ACC112 (cell line): ENCODE measurements around the gene CPT1C.

Experiments used
- H2AFZ ChIP-seq: fragments of 200-600 bp; sonication (generic); one replicate; pipeline ENCODE4 v1.6.0; 2017; ENCODE audit warnings: antibody characterized with exemption, low read length; ENCODE audit not compliant: unreplicated experiment
- H3K27ac ChIP-seq: fragments of 200-600 bp; sonication (generic); 2 replicates; pipeline ENCODE4 v1.5.1; 2014; ENCODE audit warnings: low read depth, mild to moderate bottlenecking, antibody characterized with exemption, low read length, moderate library complexity
- H3K27me3 ChIP-seq: fragments of 200-600 bp; sonication (generic); 2 replicates; pipeline ENCODE4 v1.6.1; 2014; ENCODE audit warnings: mild to moderate bottlenecking, antibody characterized with exemption, low read length, moderate library complexity, mixed read lengths; ENCODE audit not compliant: insufficient read depth
- H3K36me3 ChIP-seq: fragments of 200-600 bp; sonication (generic); 2 replicates; pipeline ENCODE4 v1.6.1; 2016; ENCODE audit warnings: mild to moderate bottlenecking, antibody characterized with exemption, low read length, moderate library complexity, mixed read lengths; ENCODE audit not compliant: insufficient read depth
- H3K4me1 ChIP-seq: fragments of 200-600 bp; sonication (generic); one replicate; pipeline ENCODE4 v1.6.1; 2016; ENCODE audit warnings: low read length, mixed read lengths; ENCODE audit not compliant: insufficient read depth, unreplicated experiment, control insufficient read depth
- H3K4me3 ChIP-seq: fragments of 200-600 bp; sonication (generic); 2 replicates; pipeline ENCODE4 v1.5.1; 2014; ENCODE audit warnings: mild to moderate bottlenecking, low read depth, low read length
- H3K79me2 ChIP-seq: fragments of 200-600 bp; sonication (generic); one replicate; pipeline ENCODE4 v1.6.0; 2016; ENCODE audit warnings: low read length; ENCODE audit not compliant: control insufficient read depth, unreplicated experiment, insufficient read depth

Gene CPT1C

GRCh38 chr19:49652551-49653465, 38.1 kb upstream of the CPT1C start:
- H3K79me2 ChIP-seq: no peaks in the 10 kb centered on the region
- no peaks in the 10 kb centered on the region for H3K27me3 ChIP-seq
- 0 out of 2 replicates have a peak, but pooled peaks cover 3% of the 10 kb centered on the region for H3K36me3 ChIP-seq
- no peak overlapping the region for H3K4me3 ChIP-seq
- no peak overlapping the region for H2AFZ ChIP-seq
- H3K27ac ChIP-seq: no peak overlapping the region
- no peaks in the 10 kb centered on the region for H3K4me1 ChIP-seq

GRCh38 chr19:49653466-49653806, 37.5 kb upstream of the CPT1C start:
- no peaks in the 10 kb centered on the region for H3K79me2 ChIP-seq
- no peaks in the 10 kb centered on the region for H3K4me1 ChIP-seq
- H3K27ac ChIP-seq: no peak overlapping the region
- H3K36me3 ChIP-seq: 0 out of 2 replicates have a peak, but pooled peaks cover 3% of the 10 kb centered on the region
- H3K4me3 ChIP-seq: no peak overlapping the region
- H2AFZ ChIP-seq: no peak overlapping the region
- no peaks in the 10 kb centered on the region for H3K27me3 ChIP-seq

- H2AFZ ChIP-seq: no peak overlapping the region
- no peak overlapping the region for H3K27ac ChIP-seq
- H3K27me3 ChIP-seq: no peaks in the 10 kb centered on the region
- H3K79me2 ChIP-seq: no peaks in the 10 kb centered on the region
- no peaks in the 10 kb centered on the region for H3K4me1 ChIP-seq
- no peak overlapping the region for H3K4me3 ChIP-seq
- 0 out of 2 replicates have a peak, but pooled peaks cover 3% of the 10 kb centered on the region for H3K36me3 ChIP-seq
These were observed 36.3 kb upstream of the CPT1C start for GRCh38 chr19:49654581-49654980.

GRCh38 chr19:49655570-49656455, 35.1 kb upstream of the CPT1C start:
- Histone ChIP-seq H3K27ac (no peak overlapping the region), H3K27me3 (no peaks in the 10 kb centered on the region), H3K79me2 (no peaks in the 10 kb centered on the region), H3K4me1 (no peaks in the 10 kb centered on the region), H2AFZ (no peak overlapping the region), H3K36me3 (no peaks in the 10 kb centered on the region), H3K4me3 (no peak overlapping the region)

GRCh38 chr19:49656456-49657109, 34.3 kb upstream of the CPT1C start:
- no peaks in the 10 kb centered on the region for H3K79me2 ChIP-seq
- no peak overlapping the region for H2AFZ ChIP-seq
- H3K4me1 ChIP-seq: no peaks in the 10 kb centered on the region
- no peaks in the 10 kb centered on the region for H3K27me3 ChIP-seq
- no peak overlapping the region for H3K4me3 ChIP-seq
- H3K27ac ChIP-seq: no peak overlapping the region
- H3K36me3 ChIP-seq: 0 out of 2 replicates have a peak, but pooled peaks cover 3% of the 10 kb centered on the region

GRCh38 chr19:49657493-49658138, 33.3 kb upstream of the CPT1C start:
- Histone ChIP-seq H3K4me3 (no peak overlapping the region), H3K27ac (no peak overlapping the region), H3K36me3 (0 out of 2 replicates have a peak, but pooled peaks cover 3% of the 10 kb centered on the region), H3K79me2 (no peaks in the 10 kb centered on the region), H3K27me3 (no peaks in the 10 kb centered on the region), H3K4me1 (no peaks in the 10 kb centered on the region), H2AFZ (no peak overlapping the region)

- H3K27me3 ChIP-seq: no peaks in the 10 kb centered on the region
- H3K4me3 ChIP-seq: no peak overlapping the region
- H3K27ac ChIP-seq: no peak overlapping the region
- no peaks in the 10 kb centered on the region for H3K4me1 ChIP-seq
- H2AFZ ChIP-seq: no peak overlapping the region
- H3K36me3 ChIP-seq: 0 out of 2 replicates have a peak, but pooled peaks cover 3% of the 10 kb centered on the region
- no peaks in the 10 kb centered on the region for H3K79me2 ChIP-seq
These were observed 32.8 kb upstream of the CPT1C start for GRCh38 chr19:49658139-49658517.

- Histone ChIP-seq H3K4me3 (no peak overlapping the region), H3K27ac (no peak overlapping the region), H3K36me3 (0 out of 2 replicates have a peak, but pooled peaks cover 3% of the 10 kb centered on the region), H2AFZ (no peak overlapping the region), H3K79me2 (no peaks in the 10 kb centered on the region), H3K4me1 (no peaks in the 10 kb centered on the region), H3K27me3 (no peaks in the 10 kb centered on the region)
These were observed 32.1 kb upstream of the CPT1C start for GRCh38 chr19:49658566-49659442.

- Histone ChIP-seq H3K27me3 (no peaks in the 10 kb centered on the region), H3K4me3 (no peak overlapping the region), H3K79me2 (peaks cover 6% of the 10 kb centered on the region), H3K4me1 (no peaks in the 10 kb centered on the region), H3K27ac (no peak overlapping the region), H2AFZ (no peak overlapping the region), H3K36me3 (0 out of 2 replicates have a peak, but pooled peaks cover 3% of the 10 kb centered on the region)
These were observed 30.5 kb upstream of the CPT1C start for GRCh38 chr19:49660338-49660961.
